GM19468 (cell line): ENCODE results near the gene C5orf15.

Experiments used
- ATAC-seq: cut with Tn5 transposase; IDR thresholded peaks from one replicate; pipeline ENCODE4 v1.9.1; 2021; ENCODE audit warnings: mild to moderate bottlenecking, moderate library complexity, moderate number of reproducible peaks; ENCODE audit not compliant: unreplicated experiment; ENCODE audit errors: extremely low read depth

C5orf15 gene

DNA sequence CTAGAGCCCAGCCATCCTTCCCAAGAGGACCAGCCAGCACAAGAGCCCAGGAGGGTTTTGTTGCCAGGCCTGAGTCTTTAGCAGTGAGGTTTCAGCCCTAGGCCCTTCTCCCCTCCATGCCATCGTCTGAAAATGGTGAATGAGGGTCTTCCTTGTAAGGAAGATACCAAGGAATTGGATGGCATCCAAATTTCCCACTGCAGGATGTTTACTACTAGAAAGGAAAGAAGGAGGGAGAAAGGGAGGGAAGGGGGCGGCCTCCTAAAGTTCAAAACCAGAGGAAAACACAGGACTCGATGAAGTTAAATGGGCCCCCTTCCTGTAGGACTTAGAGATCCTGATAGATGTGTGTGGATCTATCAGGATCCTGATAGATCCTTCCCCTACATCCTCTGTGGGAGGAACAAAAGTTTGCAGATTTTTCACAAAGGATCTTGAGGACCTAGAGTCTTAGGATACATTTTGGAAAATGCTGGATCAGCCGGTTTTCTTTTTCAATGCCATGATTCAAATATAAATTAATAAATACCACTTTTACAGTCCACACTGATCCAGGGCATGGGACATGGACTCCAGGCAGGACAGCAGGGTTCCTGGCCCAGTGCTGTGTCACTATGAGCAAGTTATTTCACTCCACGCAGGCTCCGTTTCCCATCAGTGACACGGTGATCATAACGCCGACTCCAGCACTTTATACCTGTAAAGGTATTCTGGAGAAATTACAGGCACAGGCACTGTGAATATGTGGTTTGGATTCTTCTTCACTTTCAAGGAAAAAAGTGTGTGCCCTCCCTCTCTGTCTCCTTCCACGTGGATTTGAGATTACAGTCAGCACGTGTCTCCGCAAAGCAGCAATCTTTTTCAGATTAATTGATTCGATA is 40.9 kb downstream of the C5orf15 start:
- ATAC-seq, result no peak

DNA sequence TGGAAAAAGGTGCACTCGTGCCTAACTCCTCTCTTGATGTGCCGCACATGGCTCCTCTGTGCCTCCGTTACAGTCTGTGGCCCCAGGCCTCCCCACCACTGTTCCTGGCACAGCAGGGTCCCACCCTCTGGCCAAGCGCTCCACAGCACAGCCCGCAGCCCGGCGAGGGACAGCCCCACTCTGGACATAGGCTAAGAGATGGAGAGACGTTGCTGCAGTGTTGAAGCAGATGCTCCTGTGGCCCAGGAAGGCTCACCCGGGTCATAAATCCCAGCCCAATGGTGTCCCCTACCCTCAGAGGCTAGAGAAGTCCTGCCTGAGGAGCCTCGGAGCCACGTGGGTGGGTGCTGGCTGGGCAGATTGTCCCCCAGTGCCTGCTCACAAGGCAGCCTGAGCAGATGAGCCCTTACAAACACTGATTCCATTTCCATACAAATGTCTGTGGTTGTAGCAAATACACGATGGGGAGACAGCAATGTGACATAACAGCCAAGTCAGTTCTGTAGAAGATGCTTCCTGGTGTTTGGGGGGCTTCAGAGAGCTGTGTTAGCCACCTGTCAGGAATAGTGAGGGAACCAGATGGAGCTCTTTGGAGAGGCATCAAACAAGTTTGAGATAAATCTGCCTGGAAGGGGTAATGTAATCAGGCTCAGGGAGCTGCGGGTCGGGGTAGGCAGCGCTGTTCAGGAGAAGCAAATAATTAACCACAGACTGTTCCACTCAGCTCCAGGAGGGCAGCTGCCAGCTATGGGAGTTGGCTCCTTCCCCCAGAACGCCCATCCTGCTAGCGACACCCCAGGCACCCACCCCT is 41.7 kb downstream of the C5orf15 start:
- no peak for ATAC-seq

DNA sequence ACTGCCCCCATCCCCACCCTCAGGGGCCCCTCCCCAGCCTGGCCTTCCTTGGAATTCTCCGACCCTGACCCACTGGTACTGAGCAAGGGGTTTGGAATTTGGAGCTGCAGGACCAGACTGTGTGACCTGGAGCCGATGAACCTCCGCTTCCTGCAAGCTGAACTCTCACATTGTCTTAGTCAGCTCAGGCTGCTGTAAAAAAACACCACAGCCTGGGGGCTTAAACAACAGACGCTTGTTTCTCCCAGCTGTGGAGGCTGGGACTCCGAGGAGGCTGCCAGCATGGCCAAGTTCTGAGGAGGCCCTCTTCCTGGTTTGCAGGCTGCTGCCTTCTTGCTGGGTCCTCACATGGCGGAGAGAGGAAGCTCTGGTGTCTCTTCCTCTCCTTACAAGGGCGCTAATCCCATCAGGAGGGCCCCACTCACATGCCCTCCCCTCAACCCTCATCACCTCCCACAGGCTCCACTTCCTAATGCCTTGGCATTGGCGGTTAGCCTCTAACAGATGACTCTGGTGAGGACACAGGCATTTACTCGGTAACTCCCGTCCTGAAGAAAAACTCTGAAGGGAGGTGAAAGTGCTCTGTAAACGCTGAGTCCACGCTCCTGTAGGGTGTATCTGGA is 42.4 kb downstream of the C5orf15 start:
- no peak for ATAC-seq

DNA sequence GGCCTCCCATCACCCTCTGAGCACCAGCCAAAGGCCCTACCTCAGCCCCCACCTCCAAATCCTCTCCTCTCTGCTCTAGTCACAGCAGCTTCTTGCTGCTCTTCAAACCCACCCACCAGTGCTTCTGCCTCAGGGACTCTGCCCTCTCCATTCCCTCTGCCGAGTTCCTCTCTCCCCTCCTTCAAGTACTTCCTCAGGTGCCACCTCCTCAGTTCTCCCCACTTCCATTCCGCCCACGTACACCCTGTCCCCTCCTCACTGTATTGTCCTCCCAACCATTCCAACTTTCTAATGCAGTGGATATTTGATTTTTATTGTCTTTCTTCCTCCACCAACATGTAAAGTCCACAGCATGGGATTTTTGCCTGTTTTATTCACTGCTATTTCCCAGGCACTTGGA is 43.2 kb downstream of the C5orf15 start:
- no peak for ATAC-seq

DNA sequence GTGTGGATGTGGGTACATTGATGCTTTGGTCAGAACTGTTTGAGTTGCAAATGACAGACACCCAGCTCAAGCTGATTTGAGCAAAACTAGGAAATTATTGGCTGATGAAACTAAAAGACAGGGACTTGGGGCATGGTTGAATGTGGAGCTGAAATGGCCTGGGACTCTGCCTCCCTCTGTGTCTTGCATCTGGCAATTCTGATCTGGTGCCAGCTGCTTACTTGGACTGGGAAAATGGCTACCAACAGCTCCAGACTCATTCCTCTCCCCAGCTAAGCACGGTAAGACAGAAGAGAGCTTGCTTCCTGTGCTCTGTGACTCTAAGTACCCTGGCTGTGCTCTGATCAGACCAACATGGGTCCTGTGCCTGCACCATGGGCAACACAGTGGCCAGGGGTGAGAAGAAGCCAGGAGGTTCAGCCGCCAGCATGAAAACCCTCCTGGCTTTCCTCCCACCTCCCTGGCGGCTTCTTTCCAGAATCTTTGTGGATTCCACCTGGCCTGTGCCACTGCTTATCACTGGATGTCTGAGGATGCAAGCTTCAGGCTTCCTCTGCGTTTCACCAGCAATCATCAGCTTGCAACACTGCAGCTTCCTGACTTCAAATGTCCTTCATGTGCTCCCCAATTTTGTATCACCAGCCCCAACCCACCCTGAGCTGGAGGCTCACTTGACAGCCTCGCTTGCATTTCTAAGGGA is 44.1 kb downstream of the C5orf15 start:
- no peak for ATAC-seq

DNA sequence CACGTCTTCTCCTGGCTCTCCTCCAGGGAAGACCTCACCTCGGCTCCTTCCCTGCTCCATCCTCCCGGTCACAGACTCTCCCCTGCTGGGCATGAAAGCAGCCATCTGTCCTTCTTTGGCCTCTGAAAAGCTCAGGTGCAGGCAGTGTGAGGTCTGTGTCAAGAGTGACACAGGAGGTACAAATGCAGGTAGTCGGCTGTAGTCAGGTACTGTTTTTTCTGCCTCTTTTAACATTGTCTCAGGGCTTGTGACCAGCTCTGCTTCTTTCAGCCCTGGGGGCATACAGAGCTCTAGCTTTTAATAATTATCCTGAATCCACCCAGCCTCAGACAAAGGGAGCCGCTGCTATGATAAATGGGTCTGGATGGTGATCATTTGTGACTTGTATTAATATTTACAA is 46.4 kb downstream of the C5orf15 start:
- no peak for ATAC-seq

DNA sequence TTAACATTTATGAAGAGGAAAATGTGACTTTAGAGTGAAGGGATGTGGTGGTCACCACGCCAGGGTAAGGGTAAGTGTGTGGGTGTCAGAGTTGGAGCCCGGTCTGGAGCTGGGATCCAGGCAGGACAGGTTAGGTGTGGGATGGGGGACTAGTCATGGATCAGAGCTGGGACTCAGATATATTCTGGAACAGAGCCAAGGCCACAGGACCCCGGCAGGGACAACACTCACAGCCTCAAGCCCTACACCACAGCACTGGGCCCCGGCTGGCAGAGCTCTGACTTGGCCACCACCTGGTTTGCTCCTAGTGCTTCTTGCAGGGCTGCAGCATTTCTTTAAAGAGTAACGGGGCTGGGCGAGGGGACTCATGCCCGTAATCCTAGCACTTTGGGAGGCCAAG is 47.4 kb downstream of the C5orf15 start:
- no peak for ATAC-seq

DNA sequence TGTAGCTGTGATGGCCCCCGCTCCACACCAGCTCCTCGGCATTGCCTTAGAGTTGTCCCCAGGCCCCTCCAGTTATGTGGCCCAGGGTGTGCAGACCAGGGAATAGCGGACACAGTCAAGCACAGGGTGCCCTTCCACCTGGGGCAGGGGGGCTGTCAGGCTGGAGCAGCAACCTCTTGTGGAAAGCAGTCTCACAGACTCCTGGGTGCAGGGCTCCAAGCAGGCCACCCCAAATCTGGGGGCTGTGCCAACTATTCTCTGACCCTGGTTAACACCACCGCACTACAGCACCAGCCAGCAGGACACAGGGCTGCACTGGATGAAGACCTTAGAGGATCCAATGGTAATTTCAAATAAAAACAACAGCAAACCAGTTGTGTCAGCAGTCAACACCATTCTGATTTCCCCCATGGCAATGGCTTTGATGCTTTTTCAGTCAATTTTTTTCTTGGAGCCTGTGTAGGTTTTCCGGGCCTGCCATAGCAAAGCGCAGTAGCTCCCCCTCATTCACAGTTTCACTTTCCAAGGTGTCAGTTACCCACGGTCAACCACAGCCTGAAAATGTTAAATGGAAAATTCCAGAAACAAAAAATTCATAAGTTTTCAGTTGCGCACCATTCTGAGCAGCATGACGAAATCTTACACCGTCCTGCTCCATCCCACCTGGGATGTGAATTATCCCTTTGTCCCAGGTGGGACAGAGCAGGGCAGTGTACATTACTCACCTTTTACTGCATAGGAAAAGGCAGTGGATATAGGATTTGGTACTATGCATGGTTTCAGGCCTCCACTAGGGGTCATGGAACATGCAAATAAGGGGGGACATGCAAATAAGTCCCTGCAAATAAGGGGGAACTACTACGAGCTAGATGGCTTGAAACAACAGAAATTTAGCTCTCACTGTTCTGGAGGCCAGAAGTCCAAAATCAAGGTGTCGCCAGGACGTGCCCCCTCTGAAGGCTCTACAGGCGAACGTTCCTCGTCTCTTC is 49.0 kb downstream of the C5orf15 start:
- ATAC-seq, result no peak

DNA sequence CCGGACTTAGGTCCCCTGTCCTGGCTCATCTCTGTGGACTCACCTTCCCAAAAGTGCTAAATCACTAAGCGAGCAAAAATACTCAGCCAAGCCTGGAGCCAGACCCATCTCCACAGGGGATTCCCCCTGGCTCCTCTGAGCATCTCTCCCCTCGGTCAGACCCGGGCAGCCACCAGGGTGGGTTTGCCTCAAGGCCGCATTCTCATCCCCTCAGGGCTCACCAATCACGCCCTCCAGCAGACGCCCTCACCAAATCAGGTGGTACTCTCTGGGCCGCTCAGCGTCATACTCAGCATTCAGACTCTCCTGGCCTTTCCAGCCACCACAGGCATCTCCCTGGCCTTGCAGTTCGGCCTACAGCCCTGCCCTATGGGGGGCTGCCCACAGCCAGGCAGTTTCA is 49.7 kb downstream of the C5orf15 start:
- ATAC-seq, result no peak

DNA sequence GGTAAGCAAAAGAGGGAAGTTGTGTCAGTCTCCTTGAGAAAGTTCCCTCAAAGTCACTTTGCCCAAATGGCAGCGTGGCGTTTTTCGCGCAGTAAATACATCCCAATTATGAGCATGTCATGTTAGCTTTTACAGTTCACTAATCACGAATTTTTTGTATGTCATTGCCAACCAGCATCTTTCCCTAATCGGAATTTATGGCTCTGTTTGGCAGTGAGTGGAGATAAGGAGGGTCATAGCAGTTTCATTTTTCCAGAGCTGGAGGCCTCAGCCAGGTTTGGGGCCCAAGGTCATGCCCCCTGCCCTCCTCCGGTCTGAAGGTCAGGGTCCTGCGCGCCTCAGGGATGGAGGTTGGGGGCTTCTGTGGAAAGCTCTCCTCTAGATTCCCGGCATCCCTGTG is 50.1 kb downstream of the C5orf15 start:
- no peak for ATAC-seq

DNA sequence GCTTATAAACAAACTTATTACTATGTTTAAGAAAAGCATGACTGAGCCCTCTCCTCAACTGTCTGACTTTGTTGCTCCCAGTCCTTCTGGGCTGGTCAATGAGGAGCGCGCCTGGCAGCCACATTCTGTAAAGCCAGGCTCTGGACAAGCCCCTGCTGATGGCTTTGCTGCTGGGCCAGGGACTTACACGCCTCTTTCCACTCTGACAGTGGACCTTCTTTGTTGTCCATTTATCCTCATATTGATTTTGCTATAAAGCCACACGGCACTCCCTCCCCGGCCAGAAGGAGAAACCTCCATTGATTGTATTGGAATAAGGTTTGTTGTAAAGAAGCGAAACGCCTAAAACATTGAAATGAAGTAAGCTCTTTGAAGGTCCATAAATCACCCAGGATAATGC is 50.6 kb downstream of the C5orf15 start:
- no peak for ATAC-seq

DNA sequence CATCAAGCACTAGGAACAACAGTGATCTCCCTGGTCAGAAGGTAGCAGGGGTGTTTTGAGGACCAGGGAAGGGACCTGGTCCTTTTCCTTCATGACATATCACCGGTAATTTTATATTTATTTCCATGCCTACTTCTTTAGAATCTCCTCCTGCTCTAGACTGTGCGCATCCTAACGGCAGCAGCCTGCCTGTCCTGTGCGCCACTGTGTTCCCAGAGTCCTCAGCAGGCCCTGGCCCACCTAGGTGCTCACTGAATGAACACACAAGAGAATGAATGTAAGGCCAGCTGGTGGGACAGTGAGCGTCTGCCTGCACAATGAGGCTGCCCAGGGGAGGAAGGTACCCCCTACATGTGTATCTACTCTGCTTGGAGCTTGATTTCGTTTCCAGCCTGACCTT is 51.5 kb downstream of the C5orf15 start:
- ATAC-seq, result no peak

DNA sequence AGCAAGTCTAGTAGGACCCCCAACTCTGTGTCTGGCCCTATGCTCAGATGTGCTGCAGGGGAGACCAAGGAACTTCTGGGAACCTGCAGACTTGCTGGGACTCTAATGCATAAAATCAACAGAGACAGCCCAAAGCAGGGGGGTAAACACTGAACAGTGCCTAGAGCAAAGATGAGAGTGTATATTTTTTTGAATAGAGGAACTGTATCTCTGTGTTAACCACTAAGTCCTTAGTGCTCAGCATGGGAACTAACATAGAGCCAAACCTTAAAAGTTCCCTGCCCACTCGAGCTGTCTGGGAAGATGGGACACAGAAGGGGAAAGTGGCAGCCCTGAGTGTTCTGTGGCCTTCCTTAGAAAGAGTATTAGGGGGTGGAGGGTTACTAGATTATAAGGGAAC is 51.9 kb downstream of the C5orf15 start:
- ATAC-seq, result no peak

DNA sequence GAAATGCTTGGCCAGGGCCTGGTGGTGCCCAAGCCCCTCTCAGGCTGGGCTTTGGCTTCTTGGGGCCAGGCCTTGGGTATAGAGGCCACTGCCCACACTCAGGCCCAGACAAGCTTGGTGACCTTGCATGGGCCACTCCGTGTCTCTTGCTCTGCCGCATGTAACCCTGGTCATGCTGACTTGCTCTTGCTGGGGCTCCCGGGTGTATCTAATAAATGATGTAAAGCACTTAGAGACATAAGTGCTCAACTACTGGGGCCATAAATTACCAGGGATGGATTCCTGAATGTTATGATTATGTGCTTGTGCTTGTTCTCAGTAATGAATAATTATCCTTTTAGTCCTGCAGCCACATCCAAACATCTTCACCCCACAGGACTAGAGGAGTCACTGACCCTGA is 54.0 kb downstream of the C5orf15 start:
- no peak for ATAC-seq

DNA sequence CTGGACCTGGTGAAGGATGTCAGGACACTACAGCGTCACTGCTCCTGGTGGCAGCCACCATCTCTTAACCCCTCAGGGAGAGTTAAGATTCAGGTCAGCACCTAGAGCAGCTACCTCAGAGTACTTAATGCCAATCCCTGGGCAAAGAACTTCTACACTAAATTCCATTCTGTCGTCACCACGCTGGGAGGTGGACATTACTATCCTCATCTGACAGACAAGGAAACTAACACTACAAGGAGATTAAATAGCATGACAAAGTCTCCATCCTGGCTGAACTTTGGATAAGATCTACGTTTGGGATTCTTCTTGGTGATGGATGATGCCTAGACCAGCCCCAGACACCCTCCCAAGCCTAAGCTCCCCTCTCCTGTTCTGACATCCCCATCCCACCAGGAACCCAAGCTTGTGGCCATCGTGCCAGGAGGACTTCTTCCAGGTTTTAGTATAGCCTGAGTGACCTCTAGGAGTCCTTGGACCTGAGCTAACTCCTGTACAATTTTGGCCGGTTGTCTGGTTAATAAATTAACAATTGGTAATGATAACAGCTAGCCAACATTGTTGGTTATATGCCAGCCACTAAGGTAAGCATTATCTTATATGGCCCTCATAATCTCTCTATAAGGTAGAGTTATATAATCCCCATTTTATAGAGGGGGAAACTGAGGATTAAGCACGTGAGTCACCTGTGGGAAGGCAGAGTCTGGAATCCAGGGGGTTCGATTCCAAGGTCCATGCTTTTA is 54.8 kb downstream of the C5orf15 start:
- no peak for ATAC-seq

DNA sequence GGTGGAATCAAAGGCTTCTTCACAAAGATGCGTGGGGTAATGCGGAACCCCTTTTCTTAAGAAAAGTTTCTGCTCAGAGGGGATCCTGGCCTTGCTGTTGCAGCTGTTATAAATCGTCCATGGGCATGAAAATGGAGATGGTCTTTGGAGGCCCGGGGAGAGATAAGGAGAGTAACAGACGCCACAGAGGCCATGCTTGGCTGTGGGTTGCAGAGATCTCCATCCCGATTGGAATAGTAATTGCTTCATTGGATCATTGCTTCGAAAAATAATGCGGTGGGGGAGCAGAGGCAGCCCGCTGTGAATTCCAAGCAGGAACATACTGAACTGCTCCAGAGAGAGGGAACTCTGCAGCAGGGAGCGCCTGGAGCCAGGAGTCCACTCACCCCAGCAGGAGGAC is 55.5 kb downstream of the C5orf15 start:
- no peak for ATAC-seq

DNA sequence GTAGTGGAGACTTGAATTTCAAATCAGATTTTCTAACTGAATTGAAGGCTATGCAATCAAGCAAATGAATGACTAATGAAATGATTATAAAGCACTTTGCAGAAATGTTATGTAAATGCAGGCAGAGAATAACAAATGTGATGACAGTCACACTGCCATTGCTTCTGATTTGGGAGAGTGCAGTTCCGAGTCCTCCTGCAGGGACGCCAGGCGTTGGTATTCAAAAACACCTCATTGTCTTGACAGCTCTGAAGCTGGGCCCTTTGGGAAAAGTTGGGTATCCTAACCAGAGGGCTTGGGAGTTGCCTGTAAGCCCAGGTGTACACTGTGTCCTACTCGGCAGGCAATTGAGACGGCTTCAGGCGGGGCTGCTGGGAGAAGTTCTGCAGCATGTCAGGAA is 57.9 kb downstream of the C5orf15 start:
- ATAC-seq, result no peak

DNA sequence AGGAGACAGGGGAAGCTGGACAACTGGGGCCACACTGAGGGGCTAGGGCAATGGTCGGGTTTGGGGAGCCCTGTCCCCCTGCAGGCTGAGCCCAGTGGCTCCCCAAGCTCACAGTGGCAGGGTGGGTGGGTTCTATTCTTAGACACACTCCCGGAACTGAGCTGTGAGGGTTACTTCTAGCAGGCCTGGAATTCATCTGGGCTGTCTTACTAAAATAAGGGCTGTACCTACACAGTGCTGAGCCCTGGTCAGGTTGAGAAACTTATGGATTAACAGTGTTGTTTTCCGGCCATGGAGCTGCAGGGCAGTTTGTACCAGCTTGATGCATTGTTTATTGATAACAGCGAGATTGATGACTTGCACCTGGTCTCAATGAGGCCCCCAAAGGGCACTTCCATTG is 58.8 kb downstream of the C5orf15 start:
- no peak for ATAC-seq

DNA sequence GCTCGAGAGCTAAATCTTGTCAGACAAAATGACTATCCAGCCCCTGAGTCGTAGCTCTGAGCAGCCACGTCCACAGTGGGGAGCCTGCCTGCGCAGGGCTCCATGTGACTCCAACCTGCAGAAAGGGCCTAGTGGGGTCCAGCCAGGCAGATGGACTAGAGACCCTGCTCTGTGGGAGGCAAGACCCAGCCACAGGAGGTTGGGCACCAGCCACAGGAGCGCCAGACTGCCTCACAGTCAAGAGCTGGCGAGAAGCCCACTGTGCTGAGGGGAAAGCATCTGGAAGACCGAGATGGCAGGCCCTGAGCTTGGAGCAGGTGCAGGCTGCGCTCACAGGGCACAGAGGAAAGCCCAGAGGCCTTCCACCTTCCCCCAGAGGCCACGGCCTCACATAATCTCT is 61.4 kb downstream of the C5orf15 start:
- no peak for ATAC-seq
